SU-DHL-6 (cell line): ENCODE data around the gene SERPIND1.

Experiments used
- EZH2phosphoT487 ChIP-seq: fragments of 200-600 bp; sonication (generic), shearing (Covaris generic); conservative IDR thresholded peaks from 2 replicates; pipeline ENCODE4 v1.6.1; 2018; ENCODE audit warnings: mild to moderate bottlenecking, antibody characterized with exemption, low read length, moderate library complexity, mixed read lengths
- TF ChIP-seq, protein P1 (sequence below): fragments of 200-600 bp; sonication (generic); IDR thresholded peaks from one replicate; pipeline ENCODE4 v1.5.1; 2017; ENCODE audit warnings: antibody characterized with exemption, mild to moderate bottlenecking, low read length, moderate library complexity; ENCODE audit not compliant: insufficient read depth, poor library complexity, severe bottlenecking

DNA sequence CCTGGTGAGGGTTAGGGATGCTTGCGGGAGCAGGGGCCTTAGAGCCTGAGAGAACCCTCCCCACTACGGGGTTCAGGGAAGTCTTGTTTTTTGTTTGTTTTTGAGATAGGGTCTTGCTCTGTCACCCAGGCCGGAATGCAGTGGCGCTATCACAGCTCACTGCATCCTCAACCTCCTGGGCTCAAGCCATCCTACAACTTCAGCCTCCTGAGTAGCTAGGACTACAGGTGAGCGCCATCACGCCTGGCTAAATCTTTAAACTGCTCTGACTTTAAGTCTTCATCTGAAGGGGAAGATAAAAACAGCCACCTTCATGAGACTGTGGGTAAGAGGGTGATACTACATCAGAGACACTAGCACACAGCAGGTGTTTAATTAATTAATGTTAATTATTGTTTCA is 28.5 kb downstream of the SERPIND1 start:
- TF ChIP-seq, protein P1, sequence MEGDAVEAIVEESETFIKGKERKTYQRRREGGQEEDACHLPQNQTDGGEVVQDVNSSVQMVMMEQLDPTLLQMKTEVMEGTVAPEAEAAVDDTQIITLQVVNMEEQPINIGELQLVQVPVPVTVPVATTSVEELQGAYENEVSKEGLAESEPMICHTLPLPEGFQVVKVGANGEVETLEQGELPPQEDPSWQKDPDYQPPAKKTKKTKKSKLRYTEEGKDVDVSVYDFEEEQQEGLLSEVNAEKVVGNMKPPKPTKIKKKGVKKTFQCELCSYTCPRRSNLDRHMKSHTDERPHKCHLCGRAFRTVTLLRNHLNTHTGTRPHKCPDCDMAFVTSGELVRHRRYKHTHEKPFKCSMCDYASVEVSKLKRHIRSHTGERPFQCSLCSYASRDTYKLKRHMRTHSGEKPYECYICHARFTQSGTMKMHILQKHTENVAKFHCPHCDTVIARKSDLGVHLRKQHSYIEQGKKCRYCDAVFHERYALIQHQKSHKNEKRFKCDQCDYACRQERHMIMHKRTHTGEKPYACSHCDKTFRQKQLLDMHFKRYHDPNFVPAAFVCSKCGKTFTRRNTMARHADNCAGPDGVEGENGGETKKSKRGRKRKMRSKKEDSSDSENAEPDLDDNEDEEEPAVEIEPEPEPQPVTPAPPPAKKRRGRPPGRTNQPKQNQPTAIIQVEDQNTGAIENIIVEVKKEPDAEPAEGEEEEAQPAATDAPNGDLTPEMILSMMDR = no peak
- no peak for TF ChIP-seq EZH2phosphoT487
